ENCODE results near the gene VPS33B. TPM values are rescaled to one million over a fixed set of nuclear protein-coding genes. Genes with fewer than 3 reads are reported as not detected.

VPS33B gene
- total RNA-seq, 1 donor from 2014 or later, result 6.1 TPM

DNA sequence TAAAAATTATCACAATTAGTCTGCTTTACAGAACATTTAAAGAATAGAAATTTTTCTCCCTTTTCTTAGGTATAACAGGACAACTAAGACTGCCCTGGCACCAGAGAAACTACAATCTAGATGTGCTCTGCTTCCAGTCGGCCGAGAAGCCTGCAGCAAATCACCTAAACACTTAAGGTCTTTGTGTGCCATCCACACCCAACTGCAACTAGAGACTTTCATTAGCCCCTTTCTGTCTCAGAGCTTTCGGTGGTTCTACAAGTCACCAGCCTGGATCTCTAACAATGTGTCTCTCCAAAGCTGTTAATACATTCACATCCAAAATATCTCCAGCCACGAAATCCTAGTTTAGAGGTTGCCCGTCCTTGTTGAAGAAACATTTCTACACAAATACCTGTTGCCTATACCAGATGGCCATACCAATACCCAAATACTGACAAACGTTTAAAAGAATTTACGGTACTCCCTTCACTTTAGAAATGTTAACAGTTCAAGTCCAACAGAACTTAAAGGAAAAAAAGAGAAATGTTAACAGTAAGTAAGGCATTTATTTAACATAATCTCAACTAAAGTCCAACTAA lies 34.7 kb downstream of the VPS33B start:
- no peak for ATAC-seq
- intact Hi-C loops (cut with micrococcal nuclease), result no loop called here
- DNase-seq, result no peak

DNA sequence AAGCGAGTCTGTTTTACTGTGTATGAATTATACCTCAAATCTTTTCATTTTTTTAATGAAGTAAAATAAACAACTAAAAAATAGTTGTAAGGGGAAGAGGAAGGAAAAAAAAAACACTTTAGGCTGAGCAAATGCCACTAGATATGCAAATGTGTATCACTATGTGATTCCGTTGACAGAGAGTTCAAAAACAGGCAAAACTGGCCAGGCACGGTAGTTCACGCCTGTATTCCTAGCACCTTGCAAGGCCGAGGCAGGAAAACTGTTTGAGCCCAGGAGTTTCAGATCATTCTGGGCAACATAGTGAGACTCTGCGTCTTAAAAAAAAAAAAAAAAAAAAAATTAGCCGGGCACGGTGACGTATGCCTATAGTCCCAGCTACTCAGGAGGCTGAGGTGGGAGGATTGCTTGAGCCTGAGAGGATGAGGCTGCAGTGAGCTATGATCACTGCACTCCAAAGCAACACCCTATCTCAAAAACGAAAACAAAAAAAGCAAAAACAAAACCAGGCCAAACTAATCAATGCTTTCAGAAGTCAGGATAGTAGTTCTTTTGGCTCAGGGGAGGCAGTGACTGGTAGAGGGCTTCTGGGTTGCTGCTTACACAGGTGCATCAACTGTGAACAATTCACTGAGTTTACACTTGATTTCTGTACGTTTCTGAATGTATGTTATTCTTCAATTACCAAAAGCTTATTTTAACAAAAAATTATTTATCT lies 35.4 kb downstream of the VPS33B start:
- intact Hi-C loops (cut with micrococcal nuclease), result no loop called here
- ATAC-seq, result no peak
- DNase-seq, result no peak

DNA sequence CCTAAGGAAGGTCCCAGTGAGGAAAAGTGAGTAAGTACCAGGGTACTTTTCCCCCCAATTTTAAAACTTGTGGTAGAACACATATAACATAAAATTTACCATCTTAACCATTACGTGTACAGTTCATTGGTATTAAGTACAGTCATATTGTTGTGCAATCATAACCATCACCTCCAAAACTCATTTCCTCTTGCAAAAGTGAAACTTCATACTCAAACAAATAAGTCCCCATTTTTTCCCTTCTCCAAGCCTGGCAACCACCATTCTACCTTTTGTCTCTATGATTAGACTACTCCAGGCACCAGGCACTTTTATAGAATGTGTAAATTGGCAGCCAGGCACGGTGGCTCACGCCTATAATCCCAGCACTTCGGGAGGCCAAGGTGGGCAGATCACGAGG lies 40.3 kb downstream of the VPS33B start:
- DNase-seq, result no peak
- intact Hi-C loops (cut with micrococcal nuclease), result no loop called here
- no peak for ATAC-seq

DNA sequence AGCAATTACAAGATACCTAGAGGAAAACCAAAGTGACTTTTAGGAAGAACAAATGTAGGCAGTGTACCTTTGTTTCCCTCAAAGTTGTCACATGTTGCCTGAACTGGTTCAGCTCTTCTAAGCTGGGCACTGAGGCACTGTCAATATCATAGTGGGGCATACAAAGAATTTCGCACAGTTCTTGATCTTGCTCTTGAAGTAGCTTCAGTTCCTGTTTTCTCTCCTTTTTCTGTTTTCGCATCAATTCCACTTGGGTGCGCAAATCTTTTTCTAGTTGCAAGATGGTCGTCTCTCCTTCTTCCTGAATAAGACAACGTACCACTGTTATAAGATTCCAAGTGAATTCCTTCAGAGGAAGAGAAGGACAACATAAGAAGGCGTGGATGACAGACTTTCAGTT lies 40.7 kb downstream of the VPS33B start:
- intact Hi-C loops (cut with micrococcal nuclease), result no loop called here
- DNase-seq (no peak), ATAC-seq (no peak)

DNA sequence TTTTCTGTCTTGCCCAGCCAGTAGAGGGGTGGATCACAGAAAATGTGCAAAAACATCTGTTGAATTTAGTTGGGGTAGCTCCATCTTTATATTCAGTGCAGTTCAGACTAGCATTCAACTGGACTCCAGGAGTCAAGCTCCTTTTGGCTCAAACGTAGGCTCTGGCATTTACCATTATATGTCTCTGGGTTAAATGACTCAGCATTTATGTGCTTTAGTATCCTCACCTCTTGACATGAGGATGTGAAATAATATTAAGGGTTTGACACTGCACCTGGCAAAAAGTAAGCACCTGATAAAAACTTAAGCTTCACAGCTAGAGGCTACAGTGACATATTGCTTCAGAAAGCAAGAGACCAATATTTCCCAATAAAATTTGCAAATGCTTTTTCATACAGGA lies 42.8 kb downstream of the VPS33B start:
- ATAC-seq (no peak), DNase-seq (no peak)
- intact Hi-C loops (cut with micrococcal nuclease), result no loop called here

DNA sequence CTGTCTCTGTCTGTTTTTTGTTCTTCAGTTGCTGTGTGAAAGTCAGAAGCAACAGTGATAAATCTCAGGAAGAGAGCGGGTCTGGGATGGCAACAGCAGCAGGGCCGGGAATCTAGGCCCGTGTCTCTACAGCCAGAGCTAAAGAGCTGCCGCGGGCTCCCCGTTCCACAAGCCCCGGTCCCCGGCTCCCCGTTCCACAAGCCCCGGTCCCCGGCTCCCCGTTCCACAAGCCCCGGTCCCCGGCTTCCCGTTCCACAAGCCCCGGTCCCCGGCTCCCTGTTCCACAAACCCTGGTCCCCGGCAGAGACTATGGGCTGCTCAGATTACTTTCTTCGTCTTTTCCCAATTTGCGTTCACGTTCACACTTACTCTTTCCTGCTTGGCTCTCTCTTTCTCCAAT lies 48.2 kb downstream of the VPS33B start:
- no peak for DNase-seq
- intact Hi-C loops (cut with micrococcal nuclease), result no loop called here
- no peak for ATAC-seq

DNA sequence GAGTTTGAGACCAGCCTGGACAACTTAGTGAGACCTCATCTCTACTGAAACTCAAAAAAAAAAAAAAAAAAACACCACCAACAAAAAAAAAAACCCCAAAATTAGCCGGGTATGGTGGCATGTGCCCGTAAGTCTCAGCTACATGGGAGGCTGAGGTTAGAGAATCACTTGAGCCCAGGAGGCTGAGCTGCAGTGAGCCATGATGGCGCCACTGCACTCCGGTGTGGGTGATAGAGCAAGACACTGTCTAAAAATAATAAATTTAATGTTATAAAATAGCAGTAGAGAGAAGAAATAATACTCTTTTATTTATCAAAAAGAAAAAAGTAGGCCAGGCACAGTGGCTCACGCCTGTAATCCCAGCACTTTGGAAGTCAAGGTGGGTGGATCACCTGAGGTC lies 50.3 kb downstream of the VPS33B start:
- intact Hi-C loops (cut with micrococcal nuclease), result no loop called here
- ATAC-seq, result no peak
- no peak for DNase-seq

DNA sequence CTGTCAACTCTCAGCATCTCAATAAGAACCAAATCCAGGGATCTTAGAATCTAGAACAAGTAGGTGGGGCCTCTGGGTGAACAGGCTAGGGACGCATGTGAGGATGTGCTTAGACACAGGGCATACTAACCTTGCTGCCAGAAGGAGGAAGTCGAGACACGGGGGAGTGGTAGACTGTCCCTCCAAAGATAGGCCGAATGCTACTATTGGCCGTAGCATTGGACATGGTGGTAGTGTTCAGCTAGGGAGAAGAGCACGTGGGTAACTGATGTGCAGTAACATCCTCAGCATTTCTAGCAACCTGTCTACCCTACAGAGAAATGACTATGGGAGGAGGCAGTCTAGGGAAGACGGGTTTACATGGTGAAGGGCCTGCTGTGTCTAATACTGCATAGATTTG lies 52.1 kb downstream of the VPS33B start:
- intact Hi-C loops (cut with micrococcal nuclease), result no loop called here
- ATAC-seq (no peak), DNase-seq (no peak)

DNA sequence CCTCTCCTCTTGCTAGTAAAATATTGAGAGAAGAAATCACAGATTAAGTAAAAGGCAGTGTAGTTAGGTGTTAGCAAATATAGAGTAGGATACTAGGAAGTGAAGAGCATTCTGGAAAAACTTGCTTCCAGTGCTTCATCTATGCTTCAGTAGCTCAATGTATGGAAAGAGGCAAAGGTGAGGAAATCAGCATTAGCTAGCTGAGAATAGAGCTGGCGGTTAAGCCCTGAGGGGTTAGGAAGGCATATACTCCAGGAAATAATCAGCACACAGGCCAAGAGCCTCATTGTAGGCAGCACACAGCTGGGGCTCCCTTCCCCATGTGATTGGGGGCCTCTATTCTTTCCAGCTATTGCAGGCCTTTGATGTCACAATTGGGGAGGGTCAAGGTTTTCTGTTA lies 54.0 kb downstream of the VPS33B start:
- intact Hi-C loops (cut with micrococcal nuclease), result no loop called here
- DNase-seq (no peak), ATAC-seq (no peak)

DNA sequence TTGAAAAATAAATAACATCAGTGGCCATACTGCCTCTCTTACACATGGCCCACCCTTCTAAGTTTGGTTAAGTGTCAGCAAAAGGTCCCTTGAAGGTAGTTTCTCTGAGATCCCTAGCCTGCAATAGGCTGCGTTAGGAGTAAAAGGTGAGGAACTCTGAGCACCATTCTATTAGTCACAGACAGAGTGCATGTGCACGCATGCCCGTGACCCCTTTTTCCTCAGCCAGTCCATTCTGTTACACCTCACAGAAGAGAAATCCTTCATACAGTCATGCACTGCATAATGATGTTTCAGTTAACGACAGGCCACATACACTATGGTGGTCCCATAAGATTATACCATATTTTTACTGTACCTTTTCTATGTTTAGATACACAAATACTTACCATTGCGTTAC lies 55.2 kb downstream of the VPS33B start:
- no peak for ATAC-seq
- intact Hi-C loops (cut with micrococcal nuclease), result no loop called here
- no peak for DNase-seq

DNA sequence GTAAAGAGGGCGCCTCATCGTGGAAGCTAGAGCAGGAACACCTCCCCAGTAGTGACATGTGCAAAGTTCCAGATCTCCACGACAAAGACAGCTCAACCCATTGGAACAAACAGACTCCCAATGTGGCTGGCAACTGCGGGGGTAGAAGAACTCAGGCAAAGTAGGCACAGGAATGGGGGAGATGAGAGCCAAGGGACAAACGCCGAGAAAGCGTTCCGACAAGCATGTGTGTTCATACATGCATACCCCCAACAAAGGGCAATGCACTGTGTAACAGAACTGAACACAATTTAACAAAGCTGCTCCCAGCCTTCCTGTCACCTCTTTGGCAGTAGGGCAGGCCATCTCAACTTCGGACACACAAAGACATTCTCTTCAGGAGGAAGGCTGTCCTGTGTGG lies 56.1 kb downstream of the VPS33B start:
- DNase-seq, result no peak
- no peak for ATAC-seq
- intact Hi-C loops (cut with micrococcal nuclease), result no loop called here

DNA sequence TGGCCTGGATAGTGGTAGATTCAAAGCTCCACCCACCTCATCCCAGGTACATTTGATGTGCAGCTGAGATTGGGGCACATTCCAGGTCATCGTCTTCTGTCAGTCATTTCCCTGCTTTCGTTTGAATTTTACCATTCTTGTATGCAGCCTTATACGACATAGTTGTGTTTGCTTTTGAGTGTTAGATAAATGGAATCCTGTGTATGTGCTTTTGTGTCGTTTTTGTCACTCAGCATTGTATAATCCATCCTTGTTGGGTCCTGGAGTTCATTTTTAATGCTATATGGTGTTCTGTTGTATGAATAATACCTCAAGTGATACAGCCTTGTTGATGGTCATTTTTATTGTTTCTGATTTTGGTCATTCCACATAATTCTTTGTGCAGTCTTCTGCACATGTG lies 60.4 kb downstream of the VPS33B start:
- intact Hi-C loops (cut with micrococcal nuclease), result no loop called here
- DNase-seq (no peak), ATAC-seq (no peak)

DNA sequence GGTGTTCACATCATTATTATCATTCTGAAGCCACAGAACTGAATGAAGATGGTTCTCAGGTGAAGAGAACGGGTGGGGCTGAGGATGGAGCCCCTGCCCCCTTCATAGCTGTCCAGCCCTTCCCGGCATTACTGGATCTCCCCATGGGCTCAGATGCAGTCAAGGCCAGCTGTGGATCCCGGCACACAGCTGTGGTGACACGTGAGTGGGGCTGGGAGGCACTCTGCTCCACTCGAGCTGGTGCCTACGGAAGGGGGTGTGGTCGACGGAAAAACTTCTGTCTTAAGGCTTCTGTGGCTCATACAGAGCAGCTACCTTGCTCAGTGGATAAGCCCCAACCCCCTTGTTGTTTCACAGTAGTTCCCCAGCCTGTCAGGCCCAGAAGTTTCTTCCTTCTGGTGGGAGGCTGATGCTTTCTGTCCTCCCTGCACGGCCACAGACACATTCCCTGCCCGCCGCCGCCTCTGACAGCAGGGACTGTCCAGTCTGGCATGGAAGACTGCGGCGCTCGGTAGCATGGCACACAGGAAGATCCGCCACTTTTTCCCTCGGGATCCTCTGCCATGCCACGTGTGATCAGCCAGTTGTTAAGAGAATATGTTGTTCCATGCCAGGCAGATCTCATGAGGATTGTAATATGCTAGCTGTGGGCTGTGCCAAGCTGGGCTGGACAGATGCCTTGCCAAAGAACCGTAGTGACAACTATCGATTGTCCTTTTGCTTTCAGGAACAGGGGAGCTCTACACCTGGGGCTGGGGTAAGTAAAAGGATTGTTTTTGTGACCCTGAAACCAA lies 61.9 kb downstream of the VPS33B start:
- intact Hi-C loops (cut with micrococcal nuclease), result no loop called here
- ATAC-seq (no peak), DNase-seq (no peak)

DNA sequence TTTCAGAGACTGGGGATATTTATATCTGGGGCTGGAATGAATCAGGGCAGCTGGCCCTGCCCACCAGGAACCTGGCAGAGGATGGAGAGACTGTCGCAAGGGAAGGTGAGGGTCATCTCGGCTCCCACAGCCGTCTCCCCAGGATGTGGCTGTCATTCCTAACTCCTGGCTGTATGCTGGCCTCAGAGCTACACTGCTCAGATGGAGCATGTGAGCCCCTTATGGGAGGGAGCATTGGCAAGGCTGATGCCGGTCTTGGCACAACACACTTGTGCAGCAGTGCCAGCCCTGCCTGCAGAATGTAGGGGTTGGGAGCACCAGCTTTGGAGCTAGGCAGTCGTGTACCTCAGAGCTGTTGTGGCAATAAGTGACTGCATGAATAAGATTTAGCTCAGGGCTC lies 62.5 kb downstream of the VPS33B start:
- ATAC-seq, result peak; percentile 75
- peak; percentile 83 for DNase-seq
- intact Hi-C loops (cut with micrococcal nuclease), result no loop called here

DNA sequence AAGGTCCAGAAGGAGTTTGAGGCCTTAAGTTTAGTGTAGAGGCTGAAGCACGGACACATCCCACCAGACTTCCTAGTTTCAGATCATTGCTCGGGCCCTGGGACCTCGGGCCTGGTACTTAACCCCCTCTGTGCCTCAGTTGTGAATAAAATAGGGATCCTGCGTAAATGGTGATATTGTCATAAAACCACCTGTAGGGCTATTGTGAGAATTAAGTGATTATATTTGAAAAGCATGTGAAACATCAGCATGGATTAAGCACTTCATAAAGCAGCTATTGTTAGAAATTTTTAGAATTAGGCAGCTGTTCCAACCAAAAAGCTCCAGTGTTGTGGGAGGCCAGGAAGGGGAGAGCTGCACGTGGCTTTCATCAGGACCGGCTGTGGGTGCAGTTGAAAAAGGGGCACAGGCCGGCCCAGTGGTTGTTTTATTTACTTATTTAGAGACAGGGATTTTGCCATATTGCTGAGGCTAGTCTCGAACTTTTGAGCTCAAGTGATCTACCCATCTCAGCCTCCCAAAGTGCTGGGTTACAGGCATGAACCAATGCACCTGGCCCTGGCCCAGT lies 63.3 kb downstream of the VPS33B start:
- intact Hi-C loops (cut with micrococcal nuclease), result no loop called here
- no peak for DNase-seq
- ATAC-seq, result no peak

DNA sequence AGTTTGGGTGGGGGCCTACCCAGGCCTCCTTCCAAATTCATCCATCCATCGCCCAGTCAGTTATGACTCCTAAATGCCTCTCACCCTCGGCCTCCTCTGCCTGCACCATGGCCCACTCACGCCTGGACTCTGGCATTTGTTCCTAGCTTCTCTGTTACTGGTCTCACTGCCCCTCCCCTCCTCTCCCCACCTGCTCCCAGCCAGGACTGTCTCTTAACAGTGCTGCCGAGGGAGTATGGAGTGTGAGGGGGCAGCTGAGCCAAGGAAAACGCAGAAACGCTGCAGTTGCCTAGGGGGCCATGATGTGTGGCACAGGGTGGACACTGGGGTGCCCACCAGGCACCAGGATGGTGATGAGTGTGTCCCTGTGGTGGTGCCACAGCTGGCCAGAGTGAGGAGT lies 64.6 kb downstream of the VPS33B start:
- DNase-seq (no peak), ATAC-seq (no peak)
- intact Hi-C loops (cut with micrococcal nuclease), result no loop called here

DNA sequence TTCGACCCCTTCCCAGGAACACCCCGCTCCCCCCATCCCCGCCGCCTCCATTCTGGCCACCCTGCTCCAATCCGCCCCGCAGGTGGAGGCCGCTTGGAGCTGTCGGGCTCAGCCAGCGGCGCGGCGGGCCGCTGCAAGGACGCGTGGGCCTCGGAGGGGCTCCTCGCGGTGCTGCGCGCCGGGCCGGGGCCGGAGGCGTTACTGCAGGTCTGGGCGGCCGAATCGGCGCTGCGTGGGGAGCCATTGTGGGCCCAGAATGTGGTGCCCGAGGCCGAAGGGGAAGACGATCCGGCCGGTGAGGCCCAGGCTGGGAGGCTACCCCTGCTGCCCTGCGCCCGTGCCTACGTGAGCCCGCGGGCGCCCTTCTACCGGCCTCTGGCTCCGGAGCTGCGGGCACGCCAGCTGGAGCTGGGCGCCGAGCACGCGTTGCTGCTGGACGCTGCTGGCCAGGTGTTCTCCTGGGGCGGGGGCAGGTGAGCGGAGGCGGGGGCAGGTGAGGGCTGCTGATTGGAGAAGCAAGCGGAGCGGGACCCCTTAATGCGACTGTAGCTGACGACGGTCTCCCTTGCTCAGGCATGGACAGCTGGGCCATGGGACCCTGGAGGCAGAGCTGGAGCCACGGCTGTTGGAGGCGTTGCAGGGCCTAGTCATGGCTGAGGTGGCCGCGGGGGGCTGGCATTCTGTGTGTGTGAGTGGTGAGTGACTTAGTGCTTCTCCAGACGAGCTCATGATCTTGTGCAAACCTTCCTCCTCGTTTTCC lies 65.2 kb downstream of the VPS33B start:
- ATAC-seq, result peak; percentile 18
- intact Hi-C loops (cut with micrococcal nuclease), result no loop called here

DNA sequence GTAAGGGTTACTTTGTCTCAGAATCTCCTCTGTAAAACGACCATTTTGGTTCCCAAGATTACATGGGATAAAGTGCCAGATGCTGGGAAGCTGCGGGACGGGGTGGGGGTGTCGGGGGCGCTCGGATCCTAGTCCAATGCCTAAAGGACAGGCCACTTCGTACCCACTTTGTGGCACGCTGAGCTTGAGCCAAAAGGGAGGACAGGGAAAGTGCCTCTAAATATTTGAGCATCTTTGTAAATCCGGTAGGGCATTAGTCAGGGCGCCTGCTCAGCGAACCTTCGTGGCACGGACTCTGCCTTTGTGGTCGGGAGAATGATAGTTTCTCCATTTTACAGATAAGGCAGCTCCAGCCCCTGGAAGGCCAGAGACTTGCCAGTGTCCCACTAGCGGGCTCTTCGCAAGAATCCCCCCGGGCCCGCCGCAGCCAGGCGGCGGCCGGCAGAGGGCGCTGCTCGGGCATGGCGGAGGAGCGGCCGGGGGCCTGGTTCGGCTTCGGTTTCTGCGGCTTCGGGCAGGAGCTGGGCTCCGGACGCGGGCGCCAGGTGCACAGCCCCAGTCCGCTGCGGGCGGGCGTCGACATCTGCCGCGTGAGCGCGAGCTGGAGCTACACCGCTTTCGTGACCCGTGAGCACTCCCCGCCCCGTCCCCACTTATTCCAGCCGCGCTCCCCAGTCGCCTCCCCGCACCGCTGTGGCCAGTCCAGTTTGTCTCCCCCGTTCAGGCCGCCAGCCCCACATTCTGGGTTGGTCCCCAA lies 65.9 kb downstream of the VPS33B start:
- DNase-seq, result peak; percentile 89
- intact Hi-C loops (cut with micrococcal nuclease), result no loop called here
- peak; percentile 52 for ATAC-seq

More for the DNA sequence above, 65.2 kb downstream of the VPS33B start:
- DNase-seq, result peak; percentile 57

Data from left ventricle myocardium superior (tissue), 1 donor.